ENCODE measurements around the gene PDZD2. TPM values are rescaled to one million over a fixed set of nuclear protein-coding genes. Genes with fewer than 3 reads are reported as not detected.

PDZD2 gene
- total RNA-seq, 1 experiment from 2014 or later, result 0.37 TPM

DNA sequence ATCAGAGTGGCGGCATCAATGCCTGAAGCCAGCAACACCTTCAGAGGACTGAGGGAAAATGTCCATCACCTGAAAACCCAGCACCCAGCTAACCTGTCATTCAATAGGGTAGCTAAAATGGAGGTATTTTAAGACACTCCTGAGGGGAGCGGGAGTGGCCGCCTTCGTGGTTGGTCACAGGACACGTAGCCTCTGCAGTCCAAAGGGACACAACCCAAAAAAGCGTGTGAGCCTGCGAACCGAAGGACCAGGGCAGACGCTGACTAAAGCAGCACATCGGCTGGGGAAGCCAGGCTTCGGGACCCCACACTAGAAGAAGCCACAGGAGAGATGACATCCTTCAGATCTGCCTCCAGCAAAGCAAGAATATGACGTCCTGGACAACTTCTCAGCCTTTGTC lies 464.6 kb downstream of the PDZD2 start:
- Histone ChIP-seq H3K27me3 (ENCODE audit: insufficient read depth, low read length) (no peaks in the 10 kb centered on the region), H3K79me2 (ENCODE audit: insufficient read depth, low read length) (no peaks in the 10 kb centered on the region; the same call in 1 of the 2 replicates), H3K4me1 (ENCODE audit: control insufficient read depth in 1 of 2, insufficient read depth in 2 of 2, low read length in 2 of 2) (no peaks in the 10 kb centered on the region), H3K36me3 (ENCODE audit: control insufficient read depth in 1 of 2, insufficient read depth in 2 of 2, low read length in 2 of 2) (peaks cover 18 to 19% of the 10 kb centered on the region in 2 experiments; a peak in 3 of 4 replicates), H3K9me2 (ENCODE audit: insufficient read depth) (no peaks in the 10 kb centered on the region), H4K20me1 (ENCODE audit: insufficient read depth) (no peaks in the 10 kb centered on the region), H3K9me3 (ENCODE audit: control insufficient read depth in 1 of 2, insufficient read depth in 1 of 2, low read depth in 1 of 2, low read length in 2 of 2) (no peaks in the 10 kb centered on the region), H2AFZ (ENCODE audit: low read depth, low read length, poor library complexity, severe bottlenecking) (no peak overlapping the region), H3K4me2 (ENCODE audit: low read length) (no peak overlapping the region), H3K9ac (ENCODE audit: low read length) (no peak overlapping the region), H3K4me3 (replicated peaks in 1 of 2; ENCODE audit: low read depth in 1 of 2, low read length in 2 of 2) (no peak overlapping the region), H3K27ac (ENCODE audit: low read depth, low read length) (no peak overlapping the region)
- no peak for ATAC-seq
- DNase-seq (ENCODE audit: low read depth, low spot score), result no peak
- RAD21 ChIA-PET (ENCODE audit: low non-redundant PET in 1 of 2, low total read pairs in 2 of 2, uncharacterized antibody in 2 of 2, unreplicated experiment in 2 of 2), result no interaction called here
- intact Hi-C loops (cut with micrococcal nuclease), result no loop called here
- BruUV-seq (replicated peaks), result no TSS peak
- CTCF ChIA-PET, result no interaction called here
- POLR2A ChIA-PET, result no interaction called here
- TF ChIP-seq SRF (IDR thresholded peaks at IDR 0.05; ENCODE audit: low read depth) (no peak), ZFX (IDR thresholded peaks at IDR 0.05) (no peak), SIN3A (IDR thresholded peaks at IDR 0.05; ENCODE audit: low read depth) (no peak), JUND (IDR thresholded peaks at IDR 0.05) (no peak), ELF1 (IDR thresholded peaks at IDR 0.05; ENCODE audit: borderline replicate concordance, low read depth) (no peak), EGR1 (IDR thresholded peaks at IDR 0.05; ENCODE audit: low read depth) (no peak), EZH2 (IDR thresholded peaks at IDR 0.05) (no peak), SP1 (IDR thresholded peaks at IDR 0.05; ENCODE audit: low read depth) (no peak)
- TF ChIP-seq, protein P1, sequence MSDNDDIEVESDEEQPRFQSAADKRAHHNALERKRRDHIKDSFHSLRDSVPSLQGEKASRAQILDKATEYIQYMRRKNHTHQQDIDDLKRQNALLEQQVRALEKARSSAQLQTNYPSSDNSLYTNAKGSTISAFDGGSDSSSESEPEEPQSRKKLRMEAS (IDR thresholded peaks at IDR 0.05), result no peak
- TF ChIP-seq, protein P2, sequence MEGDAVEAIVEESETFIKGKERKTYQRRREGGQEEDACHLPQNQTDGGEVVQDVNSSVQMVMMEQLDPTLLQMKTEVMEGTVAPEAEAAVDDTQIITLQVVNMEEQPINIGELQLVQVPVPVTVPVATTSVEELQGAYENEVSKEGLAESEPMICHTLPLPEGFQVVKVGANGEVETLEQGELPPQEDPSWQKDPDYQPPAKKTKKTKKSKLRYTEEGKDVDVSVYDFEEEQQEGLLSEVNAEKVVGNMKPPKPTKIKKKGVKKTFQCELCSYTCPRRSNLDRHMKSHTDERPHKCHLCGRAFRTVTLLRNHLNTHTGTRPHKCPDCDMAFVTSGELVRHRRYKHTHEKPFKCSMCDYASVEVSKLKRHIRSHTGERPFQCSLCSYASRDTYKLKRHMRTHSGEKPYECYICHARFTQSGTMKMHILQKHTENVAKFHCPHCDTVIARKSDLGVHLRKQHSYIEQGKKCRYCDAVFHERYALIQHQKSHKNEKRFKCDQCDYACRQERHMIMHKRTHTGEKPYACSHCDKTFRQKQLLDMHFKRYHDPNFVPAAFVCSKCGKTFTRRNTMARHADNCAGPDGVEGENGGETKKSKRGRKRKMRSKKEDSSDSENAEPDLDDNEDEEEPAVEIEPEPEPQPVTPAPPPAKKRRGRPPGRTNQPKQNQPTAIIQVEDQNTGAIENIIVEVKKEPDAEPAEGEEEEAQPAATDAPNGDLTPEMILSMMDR (IDR thresholded peaks at IDR 0.05 in 2 of 3, conservative IDR thresholded peaks at IDR 0.05 in 1 of 3; ENCODE audit: borderline replicate concordance in 1 of 3, insufficient read depth in 1 of 3, low read depth in 2 of 3, low read length in 2 of 3), result no peak

GRCh38 chr5:32107291-32107690 lies 468.4 kb downstream of the PDZD2 start:
- CTCF ChIA-PET, result no interaction called here

More at GRCh38 chr5:32107291-32107690, 468.4 kb downstream of the PDZD2 start:
- Histone ChIP-seq H3K27ac (ENCODE audit: low read depth, low read length) (no peak overlapping the region), H3K36me3 (ENCODE audit: control insufficient read depth in 1 of 2, insufficient read depth in 2 of 2, low read length in 2 of 2) (peaks cover 21 to 28% of the 10 kb centered on the region in 2 experiments; a peak in 3 of 4 replicates), H3K9ac (ENCODE audit: low read length) (no peak overlapping the region), H3K9me3 (ENCODE audit: control insufficient read depth in 1 of 2, insufficient read depth in 1 of 2, low read depth in 1 of 2, low read length in 2 of 2) (no peaks in the 10 kb centered on the region), H4K20me1 (ENCODE audit: insufficient read depth) (no peaks in the 10 kb centered on the region), H3K4me3 (replicated peaks in 1 of 2; ENCODE audit: low read depth in 1 of 2, low read length in 2 of 2) (no peak overlapping the region), H3K27me3 (ENCODE audit: insufficient read depth, low read length) (no peaks in the 10 kb centered on the region), H3K79me2 (ENCODE audit: insufficient read depth, low read length) (peaks cover 11% of the 10 kb centered on the region; the same call in 1 of the 2 replicates), H2AFZ (ENCODE audit: low read depth, low read length, poor library complexity, severe bottlenecking) (no peak overlapping the region), H3K9me2 (ENCODE audit: insufficient read depth) (no peaks in the 10 kb centered on the region), H3K4me2 (ENCODE audit: low read length) (no peak overlapping the region), H3K4me1 (ENCODE audit: control insufficient read depth in 1 of 2, insufficient read depth in 2 of 2, low read length in 2 of 2) (no peaks in the 10 kb centered on the region)
- ChIA-PET POLR2A (interaction anchor here (1.9 kb wide), 1 partner anchor 13 kb away, joined by 7 read pairs; no protein-coding TSS in a partner anchor), RAD21 (ENCODE audit: low non-redundant PET in 1 of 2, low total read pairs in 2 of 2, uncharacterized antibody in 2 of 2, unreplicated experiment in 2 of 2) (no interaction called here)
- intact Hi-C loops (cut with micrococcal nuclease), result no loop called here
- ATAC-seq, result no peak
- DNase-seq (ENCODE audit: low read depth, low spot score), result no peak
- no TSS peak for BruUV-seq (replicated peaks)
- TF ChIP-seq EZH2 (IDR thresholded peaks at IDR 0.05) (no peak), SIN3A (IDR thresholded peaks at IDR 0.05; ENCODE audit: low read depth) (no peak), SP1 (IDR thresholded peaks at IDR 0.05; ENCODE audit: low read depth) (no peak), CBX3 (IDR thresholded peaks at IDR 0.05; ENCODE audit: low read depth) (no peak), ZBTB33 (IDR thresholded peaks at IDR 0.05; ENCODE audit: extremely low read depth, insufficient replicate concordance, low read length) (no peak), YY1 (IDR thresholded peaks at IDR 0.05; ENCODE audit: extremely low read depth, insufficient replicate concordance, low read depth, low read length) (no peak), EGR1 (IDR thresholded peaks at IDR 0.05; ENCODE audit: low read depth) (no peak), EZH2phosphoT487 (IDR thresholded peaks at IDR 0.05; ENCODE audit: borderline replicate concordance) (no peak), ZFX (IDR thresholded peaks at IDR 0.05) (no peak), FOSL1 (IDR thresholded peaks at IDR 0.05; ENCODE audit: low read depth) (no peak)
- TF ChIP-seq, protein P3, sequence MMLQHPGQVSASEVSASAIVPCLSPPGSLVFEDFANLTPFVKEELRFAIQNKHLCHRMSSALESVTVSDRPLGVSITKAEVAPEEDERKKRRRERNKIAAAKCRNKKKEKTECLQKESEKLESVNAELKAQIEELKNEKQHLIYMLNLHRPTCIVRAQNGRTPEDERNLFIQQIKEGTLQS (IDR thresholded peaks at IDR 0.05), result no peak
